ENCODE measurements around the gene KNDC1.

DNA sequence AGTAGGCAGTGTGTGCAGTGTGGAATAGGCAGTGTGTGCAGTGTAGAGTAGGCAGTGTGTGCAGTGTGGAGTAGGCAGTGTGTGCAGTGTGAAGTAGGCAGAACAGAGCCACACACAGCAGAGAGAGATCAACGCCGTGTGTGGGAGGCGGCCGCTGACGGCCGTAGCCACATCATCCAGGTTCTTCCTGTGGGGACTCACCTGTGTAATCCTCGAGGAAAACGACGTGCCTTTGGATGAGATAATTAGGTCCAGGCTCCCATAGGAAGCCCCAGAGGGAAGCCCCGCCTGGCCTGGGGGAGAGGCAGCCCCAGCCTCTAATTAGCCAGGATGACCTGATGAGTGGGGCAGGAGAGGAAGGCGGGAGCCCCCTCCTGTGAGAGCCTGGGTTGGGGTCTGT, 25.4 kb downstream of the KNDC1 start:
- no peak for TF ChIP-seq EZH2 (IDR thresholded peaks at IDR 0.05; ENCODE audit: borderline replicate concordance, low read length)
- TF ChIP-seq, protein P1, sequence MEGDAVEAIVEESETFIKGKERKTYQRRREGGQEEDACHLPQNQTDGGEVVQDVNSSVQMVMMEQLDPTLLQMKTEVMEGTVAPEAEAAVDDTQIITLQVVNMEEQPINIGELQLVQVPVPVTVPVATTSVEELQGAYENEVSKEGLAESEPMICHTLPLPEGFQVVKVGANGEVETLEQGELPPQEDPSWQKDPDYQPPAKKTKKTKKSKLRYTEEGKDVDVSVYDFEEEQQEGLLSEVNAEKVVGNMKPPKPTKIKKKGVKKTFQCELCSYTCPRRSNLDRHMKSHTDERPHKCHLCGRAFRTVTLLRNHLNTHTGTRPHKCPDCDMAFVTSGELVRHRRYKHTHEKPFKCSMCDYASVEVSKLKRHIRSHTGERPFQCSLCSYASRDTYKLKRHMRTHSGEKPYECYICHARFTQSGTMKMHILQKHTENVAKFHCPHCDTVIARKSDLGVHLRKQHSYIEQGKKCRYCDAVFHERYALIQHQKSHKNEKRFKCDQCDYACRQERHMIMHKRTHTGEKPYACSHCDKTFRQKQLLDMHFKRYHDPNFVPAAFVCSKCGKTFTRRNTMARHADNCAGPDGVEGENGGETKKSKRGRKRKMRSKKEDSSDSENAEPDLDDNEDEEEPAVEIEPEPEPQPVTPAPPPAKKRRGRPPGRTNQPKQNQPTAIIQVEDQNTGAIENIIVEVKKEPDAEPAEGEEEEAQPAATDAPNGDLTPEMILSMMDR (IDR thresholded peaks at IDR 0.05; ENCODE audit: low read length), result no peak
